ENCODE data around the gene OBP2B. TPM values are rescaled to one million over a fixed set of nuclear protein-coding genes. Genes with fewer than 3 reads are reported as not detected.

The OBP2B gene
- total and polyA plus RNA-seq, 2 experiments from 2014 or later, result not detected

DNA sequence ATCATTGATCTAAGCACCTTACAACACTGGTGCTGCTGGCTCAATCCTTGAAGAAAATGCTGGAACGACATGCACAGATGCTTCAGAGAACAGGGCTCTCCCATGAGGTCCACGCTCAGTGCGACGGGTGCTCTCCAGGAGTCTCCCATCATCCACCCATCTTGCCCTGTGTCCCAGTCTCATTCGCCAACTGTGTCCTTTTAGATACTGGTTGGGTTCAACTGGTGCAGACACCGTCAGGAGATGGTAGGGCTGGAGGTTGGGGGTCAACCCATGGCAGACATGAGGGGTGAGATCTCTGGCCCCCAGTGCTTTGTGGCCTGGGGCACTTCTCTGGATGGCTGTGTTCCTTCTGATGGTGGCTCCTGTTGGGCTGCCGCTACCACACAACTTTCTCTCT, 1.6 kb upstream of the OBP2B start:
- Histone ChIP-seq H2AFZ (no peak overlapping the region), H3K27ac (ENCODE audit: low read depth) (no peak overlapping the region), H3K4me3 (no peak overlapping the region), H3K27me3 (ENCODE audit: insufficient read depth) (peaks cover 40% of the 10 kb centered on the region), H3K79me2 (replicated peaks; ENCODE audit: insufficient read depth) (no peaks in the 10 kb centered on the region), H3K36me3 (ENCODE audit: insufficient read depth) (no peaks in the 10 kb centered on the region), H4K20me1 (replicated peaks; ENCODE audit: insufficient read depth) (no peaks in the 10 kb centered on the region), H3K4me2 (no peak overlapping the region), H3K9me2 (ENCODE audit: insufficient read depth) (no peaks in the 10 kb centered on the region), H3K4me1 (ENCODE audit: insufficient read depth) (no peaks in the 10 kb centered on the region), H3F3A (replicated peaks; ENCODE audit: low read depth) (no peaks in the 10 kb centered on the region)
- DNase-seq (ENCODE audit: low spot score) (no peak), ATAC-seq (no peak)
- Mint-ChIP-seq H3K36me3 (ENCODE audit: low read depth) (no peaks in the 10 kb centered on the region), H3K27me3 (ENCODE audit: insufficient read depth, low read depth, poor library complexity) (peaks cover 38% of the 10 kb centered on the region), H3K9me3 (peaks cover 8% of the 10 kb centered on the region; the same call in 2 of the 3 replicates), H3K27ac (no peak overlapping the region), H3K4me3 (no peak overlapping the region), H3K4me1 (no peaks in the 10 kb centered on the region)
- no peak for TF ChIP-seq JUNB (IDR thresholded peaks at IDR 0.05; ENCODE audit: unreplicated experiment)
- no peak for TF ChIP-seq STAT1 (IDR thresholded peaks at IDR 0.05; ENCODE audit: unreplicated experiment)
- TF ChIP-seq ZNF331 (CRISPR knock-in tag; IDR thresholded peaks at IDR 0.05; ENCODE audit: low read depth), result no peak
- no peak for TF ChIP-seq ZNF114 (CRISPR knock-in tag; IDR thresholded peaks at IDR 0.05)
- TF ChIP-seq, protein P1, sequence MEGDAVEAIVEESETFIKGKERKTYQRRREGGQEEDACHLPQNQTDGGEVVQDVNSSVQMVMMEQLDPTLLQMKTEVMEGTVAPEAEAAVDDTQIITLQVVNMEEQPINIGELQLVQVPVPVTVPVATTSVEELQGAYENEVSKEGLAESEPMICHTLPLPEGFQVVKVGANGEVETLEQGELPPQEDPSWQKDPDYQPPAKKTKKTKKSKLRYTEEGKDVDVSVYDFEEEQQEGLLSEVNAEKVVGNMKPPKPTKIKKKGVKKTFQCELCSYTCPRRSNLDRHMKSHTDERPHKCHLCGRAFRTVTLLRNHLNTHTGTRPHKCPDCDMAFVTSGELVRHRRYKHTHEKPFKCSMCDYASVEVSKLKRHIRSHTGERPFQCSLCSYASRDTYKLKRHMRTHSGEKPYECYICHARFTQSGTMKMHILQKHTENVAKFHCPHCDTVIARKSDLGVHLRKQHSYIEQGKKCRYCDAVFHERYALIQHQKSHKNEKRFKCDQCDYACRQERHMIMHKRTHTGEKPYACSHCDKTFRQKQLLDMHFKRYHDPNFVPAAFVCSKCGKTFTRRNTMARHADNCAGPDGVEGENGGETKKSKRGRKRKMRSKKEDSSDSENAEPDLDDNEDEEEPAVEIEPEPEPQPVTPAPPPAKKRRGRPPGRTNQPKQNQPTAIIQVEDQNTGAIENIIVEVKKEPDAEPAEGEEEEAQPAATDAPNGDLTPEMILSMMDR (conservative IDR thresholded peaks at IDR 0.05; ENCODE audit: low read depth in 2 of 2), result no peak
- TF ChIP-seq, protein P2, sequence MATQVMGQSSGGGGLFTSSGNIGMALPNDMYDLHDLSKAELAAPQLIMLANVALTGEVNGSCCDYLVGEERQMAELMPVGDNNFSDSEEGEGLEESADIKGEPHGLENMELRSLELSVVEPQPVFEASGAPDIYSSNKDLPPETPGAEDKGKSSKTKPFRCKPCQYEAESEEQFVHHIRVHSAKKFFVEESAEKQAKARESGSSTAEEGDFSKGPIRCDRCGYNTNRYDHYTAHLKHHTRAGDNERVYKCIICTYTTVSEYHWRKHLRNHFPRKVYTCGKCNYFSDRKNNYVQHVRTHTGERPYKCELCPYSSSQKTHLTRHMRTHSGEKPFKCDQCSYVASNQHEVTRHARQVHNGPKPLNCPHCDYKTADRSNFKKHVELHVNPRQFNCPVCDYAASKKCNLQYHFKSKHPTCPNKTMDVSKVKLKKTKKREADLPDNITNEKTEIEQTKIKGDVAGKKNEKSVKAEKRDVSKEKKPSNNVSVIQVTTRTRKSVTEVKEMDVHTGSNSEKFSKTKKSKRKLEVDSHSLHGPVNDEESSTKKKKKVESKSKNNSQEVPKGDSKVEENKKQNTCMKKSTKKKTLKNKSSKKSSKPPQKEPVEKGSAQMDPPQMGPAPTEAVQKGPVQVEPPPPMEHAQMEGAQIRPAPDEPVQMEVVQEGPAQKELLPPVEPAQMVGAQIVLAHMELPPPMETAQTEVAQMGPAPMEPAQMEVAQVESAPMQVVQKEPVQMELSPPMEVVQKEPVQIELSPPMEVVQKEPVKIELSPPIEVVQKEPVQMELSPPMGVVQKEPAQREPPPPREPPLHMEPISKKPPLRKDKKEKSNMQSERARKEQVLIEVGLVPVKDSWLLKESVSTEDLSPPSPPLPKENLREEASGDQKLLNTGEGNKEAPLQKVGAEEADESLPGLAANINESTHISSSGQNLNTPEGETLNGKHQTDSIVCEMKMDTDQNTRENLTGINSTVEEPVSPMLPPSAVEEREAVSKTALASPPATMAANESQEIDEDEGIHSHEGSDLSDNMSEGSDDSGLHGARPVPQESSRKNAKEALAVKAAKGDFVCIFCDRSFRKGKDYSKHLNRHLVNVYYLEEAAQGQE (IDR thresholded peaks at IDR 0.05; ENCODE audit: unreplicated experiment), result no peak
- TF ChIP-seq NANOG (IDR thresholded peaks at IDR 0.05; ENCODE audit: borderline replicate concordance), result no peak
- TF ChIP-seq EZH2phosphoT487 (IDR thresholded peaks at IDR 0.05; ENCODE audit: unreplicated experiment), result no peak
- TF ChIP-seq, protein P3, sequence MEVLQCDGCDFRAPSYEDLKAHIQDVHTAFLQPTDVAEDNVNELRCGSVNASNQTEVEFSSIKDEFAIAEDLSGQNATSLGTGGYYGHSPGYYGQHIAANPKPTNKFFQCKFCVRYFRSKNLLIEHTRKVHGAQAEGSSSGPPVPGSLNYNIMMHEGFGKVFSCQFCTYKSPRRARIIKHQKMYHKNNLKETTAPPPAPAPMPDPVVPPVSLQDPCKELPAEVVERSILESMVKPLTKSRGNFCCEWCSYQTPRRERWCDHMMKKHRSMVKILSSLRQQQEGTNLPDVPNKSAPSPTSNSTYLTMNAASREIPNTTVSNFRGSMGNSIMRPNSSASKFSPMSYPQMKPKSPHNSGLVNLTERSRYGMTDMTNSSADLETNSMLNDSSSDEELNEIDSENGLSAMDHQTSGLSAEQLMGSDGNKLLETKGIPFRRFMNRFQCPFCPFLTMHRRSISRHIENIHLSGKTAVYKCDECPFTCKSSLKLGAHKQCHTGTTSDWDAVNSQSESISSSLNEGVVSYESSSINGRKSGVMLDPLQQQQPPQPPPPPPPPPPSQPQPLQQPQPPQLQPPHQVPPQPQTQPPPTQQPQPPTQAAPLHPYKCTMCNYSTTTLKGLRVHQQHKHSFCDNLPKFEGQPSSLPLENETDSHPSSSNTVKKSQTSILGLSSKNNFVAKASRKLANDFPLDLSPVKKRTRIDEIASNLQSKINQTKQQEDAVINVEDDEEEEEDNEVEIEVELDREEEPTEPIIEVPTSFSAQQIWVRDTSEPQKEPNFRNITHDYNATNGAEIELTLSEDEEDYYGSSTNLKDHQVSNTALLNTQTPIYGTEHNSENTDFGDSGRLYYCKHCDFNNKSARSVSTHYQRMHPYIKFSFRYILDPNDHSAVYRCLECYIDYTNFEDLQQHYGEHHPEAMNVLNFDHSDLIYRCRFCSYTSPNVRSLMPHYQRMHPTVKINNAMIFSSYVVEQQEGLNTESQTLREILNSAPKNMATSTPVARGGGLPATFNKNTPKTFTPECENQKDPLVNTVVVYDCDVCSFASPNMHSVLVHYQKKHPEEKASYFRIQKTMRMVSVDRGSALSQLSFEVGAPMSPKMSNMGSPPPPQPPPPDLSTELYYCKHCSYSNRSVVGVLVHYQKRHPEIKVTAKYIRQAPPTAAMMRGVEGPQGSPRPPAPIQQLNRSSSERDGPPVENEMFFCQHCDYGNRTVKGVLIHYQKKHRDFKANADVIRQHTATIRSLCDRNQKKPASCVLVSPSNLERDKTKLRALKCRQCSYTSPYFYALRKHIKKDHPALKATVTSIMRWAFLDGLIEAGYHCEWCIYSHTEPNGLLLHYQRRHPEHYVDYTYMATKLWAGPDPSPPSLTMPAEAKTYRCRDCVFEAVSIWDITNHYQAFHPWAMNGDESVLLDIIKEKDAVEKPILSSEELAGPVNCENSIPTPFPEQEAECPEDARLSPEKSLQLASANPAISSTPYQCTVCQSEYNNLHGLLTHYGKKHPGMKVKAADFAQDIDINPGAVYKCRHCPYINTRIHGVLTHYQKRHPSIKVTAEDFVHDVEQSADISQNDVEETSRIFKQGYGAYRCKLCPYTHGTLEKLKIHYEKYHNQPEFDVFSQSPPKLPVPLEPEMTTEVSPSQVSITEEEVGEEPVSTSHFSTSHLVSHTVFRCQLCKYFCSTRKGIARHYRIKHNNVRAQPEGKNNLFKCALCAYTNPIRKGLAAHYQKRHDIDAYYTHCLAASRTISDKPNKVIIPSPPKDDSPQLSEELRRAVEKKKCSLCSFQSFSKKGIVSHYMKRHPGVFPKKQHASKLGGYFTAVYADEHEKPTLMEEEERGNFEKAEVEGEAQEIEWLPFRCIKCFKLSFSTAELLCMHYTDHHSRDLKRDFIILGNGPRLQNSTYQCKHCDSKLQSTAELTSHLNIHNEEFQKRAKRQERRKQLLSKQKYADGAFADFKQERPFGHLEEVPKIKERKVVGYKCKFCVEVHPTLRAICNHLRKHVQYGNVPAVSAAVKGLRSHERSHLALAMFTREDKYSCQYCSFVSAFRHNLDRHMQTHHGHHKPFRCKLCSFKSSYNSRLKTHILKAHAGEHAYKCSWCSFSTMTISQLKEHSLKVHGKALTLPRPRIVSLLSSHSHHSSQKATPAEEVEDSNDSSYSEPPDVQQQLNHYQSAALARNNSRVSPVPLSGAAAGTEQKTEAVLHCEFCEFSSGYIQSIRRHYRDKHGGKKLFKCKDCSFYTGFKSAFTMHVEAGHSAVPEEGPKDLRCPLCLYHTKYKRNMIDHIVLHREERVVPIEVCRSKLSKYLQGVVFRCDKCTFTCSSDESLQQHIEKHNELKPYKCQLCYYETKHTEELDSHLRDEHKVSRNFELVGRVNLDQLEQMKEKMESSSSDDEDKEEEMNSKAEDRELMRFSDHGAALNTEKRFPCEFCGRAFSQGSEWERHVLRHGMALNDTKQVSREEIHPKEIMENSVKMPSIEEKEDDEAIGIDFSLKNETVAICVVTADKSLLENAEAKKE (CRISPR knock-in tag; IDR thresholded peaks at IDR 0.05), result no peak
- no peak for TF ChIP-seq POLR2AphosphoS5 (IDR thresholded peaks at IDR 0.05; ENCODE audit: low read depth)
- TF ChIP-seq, protein P4, sequence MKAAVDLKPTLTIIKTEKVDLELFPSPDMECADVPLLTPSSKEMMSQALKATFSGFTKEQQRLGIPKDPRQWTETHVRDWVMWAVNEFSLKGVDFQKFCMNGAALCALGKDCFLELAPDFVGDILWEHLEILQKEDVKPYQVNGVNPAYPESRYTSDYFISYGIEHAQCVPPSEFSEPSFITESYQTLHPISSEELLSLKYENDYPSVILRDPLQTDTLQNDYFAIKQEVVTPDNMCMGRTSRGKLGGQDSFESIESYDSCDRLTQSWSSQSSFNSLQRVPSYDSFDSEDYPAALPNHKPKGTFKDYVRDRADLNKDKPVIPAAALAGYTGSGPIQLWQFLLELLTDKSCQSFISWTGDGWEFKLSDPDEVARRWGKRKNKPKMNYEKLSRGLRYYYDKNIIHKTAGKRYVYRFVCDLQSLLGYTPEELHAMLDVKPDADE (IDR thresholded peaks at IDR 0.05), result no peak
- TF ChIP-seq CREB1 (CRISPR knock-in tag; IDR thresholded peaks at IDR 0.05; ENCODE audit: low read depth), result no peak

Measured in GM23338 (cell line).